IMR-90 (cell line): ENCODE data around the gene GALNT5. TPM values are rescaled to one million over a fixed set of nuclear protein-coding genes. Genes with fewer than 3 reads are reported as not detected.

Source experiments
- ATAC-seq: fragments of 200-7000 bp; cut with Tn5 transposase; 2 replicates; pipeline ENCODE4 v1.9.1; 2020; ENCODE audit warnings: low read depth, mild to moderate bottlenecking, moderate library complexity
- BruUV-seq: library from RNA; stranded (reverse); fragments of 400-500 nt; replicated peaks from 2 replicates; lab custom pipeline; 2021; lab: Mats Ljungman, UMichigan
- CTCF ChIA-PET: fragments of 300-600 bp; formaldehyde crosslinking; extraction: SDS; loops from one replicate; lab custom pipeline; 2021; ENCODE audit warnings: antibody characterized with exemption; lab: Yijun Ruan, JAX
- POLR2A ChIA-PET: fragments of 300-600 bp; sonication (Branson Sonifier 250); formaldehyde crosslinking; loops from one replicate; lab custom pipeline; 2022; ENCODE audit warnings: antibody characterized with exemption; ENCODE audit not compliant: unreplicated experiment; lab: Charles Lee
- DNase-seq: peaks from one replicate; pipeline ENCODE4 v3.0.0; 2013
- H2AFZ ChIP-seq: replicated peaks from 2 replicates; pipeline ENCODE3; 2013; ENCODE audit warnings: low read length, mild to moderate bottlenecking; ENCODE audit not compliant: poor library complexity
- H2AK5ac ChIP-seq: 2 replicates; pipeline ENCODE4 v1.6.1; 2013; ENCODE audit warnings: low read depth, low read length, inconsistent platforms
- H2AK9ac ChIP-seq: replicated peaks from 2 replicates; pipeline ENCODE3; 2013; ENCODE audit warnings: mild to moderate bottlenecking, low read depth, low read length, moderate library complexity; ENCODE audit not compliant: poor library complexity
- H2BK120ac ChIP-seq: 2 replicates; pipeline ENCODE4 v1.6.1; 2013; ENCODE audit warnings: low read depth, low read length, inconsistent platforms
- H2BK15ac ChIP-seq: 3 replicates; pipeline ENCODE4 v1.6.1; 2013; ENCODE audit warnings: low read depth, low read length, inconsistent platforms
- H2BK20ac ChIP-seq: 2 replicates; pipeline ENCODE4 v1.6.1; 2013; ENCODE audit warnings: low read depth, mild to moderate bottlenecking, inconsistent platforms, low read length, moderate library complexity
- H2BK5ac ChIP-seq: 2 replicates; pipeline ENCODE4 v1.6.1; 2013; ENCODE audit warnings: mild to moderate bottlenecking, low read depth, low read length, inconsistent platforms; ENCODE audit not compliant: poor library complexity, severe bottlenecking
- H3K14ac ChIP-seq: replicated peaks from 2 replicates; pipeline ENCODE4 v1.6.1; 2013; ENCODE audit warnings: low read depth, low read length, inconsistent platforms
- H3K18ac ChIP-seq: 2 replicates; pipeline ENCODE4 v1.6.1; 2013; ENCODE audit warnings: low read depth, low read length, control low read depth
- H3K23ac ChIP-seq: 2 replicates; pipeline ENCODE4 v1.6.1; 2013; ENCODE audit warnings: low read depth, low read length, inconsistent platforms
- H3K27ac ChIP-seq: 2 replicates; pipeline ENCODE4 v1.5.1; 2013; ENCODE audit warnings: mild to moderate bottlenecking, control low read depth, low read length; ENCODE audit not compliant: insufficient read depth
- H3K27me3 ChIP-seq: 2 replicates; pipeline ENCODE4 v1.6.1; 2013; ENCODE audit warnings: low read length; ENCODE audit not compliant: control insufficient read depth, insufficient read depth
- H3K36me3 ChIP-seq: 2 replicates; pipeline ENCODE4 v1.6.1; 2013; ENCODE audit warnings: low read length, mixed read lengths; ENCODE audit not compliant: control insufficient read depth, insufficient read depth
- H3K4ac ChIP-seq: 2 replicates; pipeline ENCODE4 v1.6.1; 2013; ENCODE audit warnings: low read depth, low read length, inconsistent platforms
- H3K4me1 ChIP-seq: 2 replicates; pipeline ENCODE4 v1.6.1; 2013; ENCODE audit warnings: low read length, mixed read lengths; ENCODE audit not compliant: control insufficient read depth, insufficient read depth
- H3K4me2 ChIP-seq: 2 replicates; pipeline ENCODE4 v1.6.1; 2013; ENCODE audit warnings: low read depth, mild to moderate bottlenecking, control low read depth, low read length, moderate library complexity
- H3K4me3 ChIP-seq: 2 replicates; pipeline ENCODE4 v1.5.1; 2013; ENCODE audit warnings: low read depth, mild to moderate bottlenecking, control low read depth, low read length, moderate library complexity; ENCODE audit not compliant: insufficient read depth
- H3K56ac ChIP-seq: 2 replicates; pipeline ENCODE4 v1.6.1; 2013; ENCODE audit warnings: low read length, inconsistent platforms; ENCODE audit not compliant: insufficient read depth; ENCODE audit errors: extremely low read depth
- H3K79me1 ChIP-seq, 2 experiments: 2 replicates each; pipeline ENCODE4 v1.6.1; 2013; ENCODE audit warnings: low read length in 2 of 2, inconsistent platforms in 1 of 2, low read depth in 1 of 2
- H3K9ac ChIP-seq: 2 replicates; pipeline ENCODE4 v1.6.1; 2013; ENCODE audit warnings: low read depth, low read length, control low read depth
- H3K9me1 ChIP-seq: 2 replicates; pipeline ENCODE4 v1.6.1; 2013; ENCODE audit warnings: low read length, inconsistent platforms; ENCODE audit not compliant: insufficient read depth
- H3K9me3 ChIP-seq: 2 replicates; pipeline ENCODE4 v1.6.1; 2013; ENCODE audit warnings: low read length; ENCODE audit not compliant: control insufficient read depth, insufficient read depth
- H4K20me1 ChIP-seq: 2 replicates; pipeline ENCODE4 v1.6.1; 2013; ENCODE audit warnings: low read length, inconsistent platforms; ENCODE audit not compliant: insufficient read depth
- H4K5ac ChIP-seq: 2 replicates; pipeline ENCODE4 v1.6.1; 2013; ENCODE audit warnings: mild to moderate bottlenecking, low read depth, low read length, control low read depth
- H4K8ac ChIP-seq, 2 experiments: 2 replicates each; pipeline ENCODE4 v1.6.1; 2013; ENCODE audit warnings: low read depth in 2 of 2, low read length in 2 of 2, control low read depth in 1 of 2, inconsistent platforms in 1 of 2
- H4K91ac ChIP-seq: 2 replicates; pipeline ENCODE4 v1.6.1; 2013; ENCODE audit warnings: low read depth, low read length, inconsistent platforms; ENCODE audit not compliant: insufficient read depth
- BHLHE40 ChIP-seq: fragments of 150-350 bp; IDR thresholded peaks from 2 replicates; pipeline ENCODE4 v1.6.1; 2016; ENCODE audit warnings: mild to moderate bottlenecking, low read depth, low read length
- FOS ChIP-seq: fragments of 150-350 bp; IDR thresholded peaks from 2 replicates; pipeline ENCODE4 v1.6.1; 2016; ENCODE audit warnings: low read depth, low read length
- MAZ ChIP-seq: IDR thresholded peaks from 2 replicates; pipeline ENCODE4 v1.6.1; 2012; ENCODE audit warnings: low read depth, mild to moderate bottlenecking, low read length, improper control_type of control experiment, moderate library complexity, borderline replicate concordance
- dilution Hi-C: fragments of 300-500 bp; cut with HindIII; formaldehyde crosslinking; loops from one replicate; pipeline ENCODE4 v1.14.3; 2018; ENCODE audit warnings: low sequenced_read_pairs; ENCODE audit not compliant: unreplicated experiment
- in situ Hi-C: fragments of 300-500 bp; cut with MboI; formaldehyde crosslinking; loops from 3 replicates; pipeline ENCODE4 v1.14.3; 2019; ENCODE audit warnings: low sequenced_read_pairs, inconsistent platforms, mixed read lengths
- intact Hi-C: fragments of 100-400 bp; cut with micrococcal nuclease; formaldehyde crosslinking; loops from 2 replicates; pipeline ENCODE4 v1.10.0; 2022
- polyA plus RNA-seq, 3 experiments: library from polyadenylated mRNA; depleted of rRNA; stranded (reverse); fragments of >200 nt; gene quantifications; 2 replicates each; pipeline ENCODE4 v1.2.3, GENCODE V29; 2012; ENCODE audit warnings: low replicate concordance in 1 of 3
- total RNA-seq: library from RNA; depleted of rRNA; stranded (reverse); fragments of >200 nt; gene quantifications from 2 replicates; pipeline ENCODE4 v1.2.3, GENCODE V29; 2012

Gene GALNT5
- total and polyA plus RNA-seq, 2 of the 4 experiments (the other 2 are of a cell fraction): 36.3 to 63.3 TPM

DNA sequence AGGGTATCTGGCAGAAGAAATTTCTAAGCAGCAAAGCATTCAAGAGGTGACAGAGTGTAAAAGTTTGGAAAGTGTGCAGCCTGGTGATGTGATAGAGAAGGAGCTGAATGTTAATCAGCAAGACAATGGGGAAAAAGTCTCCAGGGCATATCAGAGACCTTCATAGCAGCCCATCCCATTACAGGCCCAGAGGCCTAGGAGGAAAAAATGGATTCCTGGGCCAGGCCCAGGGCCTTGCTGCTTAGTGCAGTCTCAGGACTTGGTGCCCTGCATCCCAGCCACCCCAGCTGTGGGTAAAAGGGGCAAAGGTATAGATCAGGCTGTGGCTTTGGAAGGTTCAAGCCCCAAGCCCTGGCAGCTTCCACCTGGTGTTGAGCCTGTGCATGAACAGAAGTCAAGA is 104.0 kb downstream of the GALNT5 start:
- Histone ChIP-seq H2BK20ac (no peak overlapping the region), H3K18ac (no peak overlapping the region), H4K20me1 (no peaks in the 10 kb centered on the region), H3K79me1 (no peaks in the 10 kb centered on the region), H3K23ac (no peak overlapping the region), H2BK15ac (no peak overlapping the region), H3K4me3 (no peak overlapping the region), H2AK5ac (no peak overlapping the region), H4K5ac (no peak overlapping the region), H2BK120ac (no peak overlapping the region), H4K8ac (no peak overlapping the region), H3K14ac (no peak overlapping the region), H3K4ac (no peak overlapping the region), H3K4me1 (no peaks in the 10 kb centered on the region), H4K91ac (no peak overlapping the region), H2BK5ac (no peak overlapping the region), H3K4me2 (no peak overlapping the region), H3K9ac (no peak overlapping the region), H2AFZ (no peak overlapping the region), H3K27ac (no peak overlapping the region), H3K56ac (no peak overlapping the region), H2AK9ac (no peak overlapping the region), H3K36me3 (no peaks in the 10 kb centered on the region), H3K9me3 (no peaks in the 10 kb centered on the region), H3K27me3 (no peaks in the 10 kb centered on the region), H3K9me1 (no peaks in the 10 kb centered on the region)
- CTCF ChIA-PET: no interaction called here
- BruUV-seq: no TSS peak
- intact Hi-C loops: no loop called here
- DNase-seq: no peak
- dilution Hi-C loops: no loop called here
- no peak for TF ChIP-seq MAZ
- TF ChIP-seq BHLHE40: no peak
- TF ChIP-seq FOS: no peak
- in situ Hi-C loops: no loop called here
- no peak for ATAC-seq
- POLR2A ChIA-PET: no interaction called here
